H1 (cell line): ENCODE data around the gene ZFYVE1. TPM values are rescaled to one million over a fixed set of nuclear protein-coding genes. Genes with fewer than 3 reads are reported as not detected.

ENCODE experiments used
- PHF8 ChIP-seq: fragments of 200-600 bp; sonication (generic); conservative IDR thresholded peaks from 2 replicates; pipeline ENCODE4 v1.7.1; 2012; ENCODE audit warnings: low read depth, mild to moderate bottlenecking, inconsistent platforms, low read length, moderate library complexity
- TBP ChIP-seq: IDR thresholded peaks from 2 replicates; pipeline ENCODE4 v1.6.1; 2011; ENCODE audit warnings: low read depth, low read length, improper control_type of control experiment
- polyA plus RNA-seq, 7 experiments: library from polyadenylated mRNA; depleted of rRNA in 3 of 7; stranded (reverse) in 5 of 7; unstranded in 2 of 7; fragments of >200 nt in 5 of 7; fragments of 200-250 nt in 2 of 7; gene quantifications; 1 replicate in 5 of 7; 2 replicates in 1 of 7; 4 replicates in 1 of 7; pipeline versions ENCODE4 v1.2.1 to v1.2.3, GENCODE V29; 2011 to 2013; ENCODE audit warnings: missing spikeins in 2 of 7, mixed read lengths in 2 of 7
- total RNA-seq: library from RNA; stranded (reverse); fragmentation: NEBNext Ultra II Directional; extraction: Animal tissue kit (Norgen Biotek cat#: 25700); gene quantifications from 2 replicates; pipeline ENCODE4 v1.2.1, GENCODE V29; 2021

Gene ZFYVE1
- total and polyA plus RNA-seq, 2 of the 8 experiments (the other 6 are each of a cell fraction or from before 2014, with no cell fraction given): 9.8 to 12.5 TPM

GRCh38 chr14:73047808-73048207, 20.9 kb upstream of the ZFYVE1 start (continued):
- no peak for TF ChIP-seq PHF8
- no peak for TF ChIP-seq TBP
